ENCODE data around the gene ZMYM4. TPM values are rescaled to one million over a fixed set of nuclear protein-coding genes. Genes with fewer than 3 reads are reported as not detected.

Gene ZMYM4
- polyA plus RNA-seq, 4 donors, result 62.3 to 84.8 (median 70.6) TPM

DNA sequence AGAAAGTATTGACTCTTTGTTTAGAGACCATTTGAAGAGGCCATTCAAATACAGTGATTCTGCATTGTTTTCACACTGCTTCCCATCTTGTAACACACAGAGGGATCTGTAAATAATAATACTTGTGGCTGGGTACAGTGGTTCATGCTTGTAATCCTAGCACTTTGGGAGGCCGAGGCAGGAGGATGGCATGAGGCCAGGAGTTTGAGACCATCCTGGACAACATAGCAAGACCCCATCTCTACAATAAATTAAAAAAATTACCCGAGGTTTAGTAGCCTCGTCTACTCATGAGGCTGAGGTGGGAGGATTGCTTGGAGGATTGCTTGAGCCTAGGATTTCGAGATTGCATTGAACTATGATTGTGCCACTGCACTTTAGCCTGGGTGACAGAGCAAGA, 5.7 kb downstream of the ZMYM4 start:
- no peak for DNase-seq (ENCODE audit: low read depth in 4 of 4, low spot score in 3 of 4)

DNA sequence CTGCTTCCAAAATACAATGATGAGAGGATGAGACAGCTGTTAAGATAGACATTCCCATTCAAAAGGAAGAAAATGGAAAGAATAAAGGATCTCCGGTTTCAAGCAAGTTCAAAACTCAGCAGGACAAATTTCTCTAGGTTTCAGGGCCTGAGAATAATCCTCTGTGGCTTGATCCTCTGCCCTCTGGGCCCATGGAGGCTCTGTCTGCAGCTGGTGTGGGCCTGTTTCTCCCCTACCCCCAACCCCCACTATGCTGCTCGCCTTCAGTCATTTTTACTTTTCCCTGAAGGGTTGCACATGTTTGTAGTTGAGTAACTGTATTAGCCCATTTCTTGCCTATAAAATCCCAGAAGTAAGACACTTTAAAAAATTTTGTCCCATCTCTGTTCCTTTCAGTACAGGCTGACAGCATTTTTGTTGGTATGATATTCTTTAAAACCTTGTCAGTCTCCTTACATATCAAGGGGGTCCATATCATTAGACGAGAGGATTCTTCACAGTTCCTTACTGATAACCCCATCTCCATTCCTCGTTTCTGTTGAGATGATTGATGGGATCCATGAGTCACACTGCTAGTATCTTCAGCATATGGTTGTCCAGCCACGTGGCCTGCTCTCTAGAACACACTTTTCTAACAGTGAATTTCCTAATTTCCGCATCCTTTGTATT, 10.5 kb downstream of the ZMYM4 start:
- no peak for DNase-seq (ENCODE audit: low read depth in 4 of 4, low spot score in 3 of 4)

GRCh38 chr1:35279555-35279904, 11.0 kb downstream of the ZMYM4 start:
- no peak for DNase-seq (ENCODE audit: low read depth in 4 of 4, low spot score in 3 of 4)

GRCh38 chr1:35280006-35280405, 11.5 kb downstream of the ZMYM4 start:
- DNase-seq (ENCODE audit: low read depth in 4 of 4, low spot score in 3 of 4), result no peak

DNA sequence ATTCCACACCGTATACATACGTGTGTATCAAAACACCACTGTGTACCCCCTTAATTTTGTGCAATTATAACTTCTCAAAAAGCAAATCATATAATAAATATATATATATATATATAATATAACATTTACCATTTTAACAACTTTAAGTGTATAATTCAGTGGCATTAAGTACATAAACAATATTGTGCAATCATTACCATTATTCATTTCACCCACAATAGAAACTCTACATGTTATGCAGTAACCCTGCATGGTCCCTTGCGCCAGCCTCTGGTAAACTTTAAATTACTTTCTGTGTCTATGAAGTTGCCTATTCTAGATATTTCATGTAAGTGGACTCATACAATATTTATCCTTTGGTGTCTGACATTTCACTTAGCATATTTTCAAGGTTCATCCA, 13.1 kb downstream of the ZMYM4 start:
- DNase-seq (ENCODE audit: low read depth in 4 of 4, low spot score in 3 of 4), result no peak

GRCh38 chr1:35282172-35282571, 13.7 kb downstream of the ZMYM4 start:
- no peak for DNase-seq (ENCODE audit: low read depth in 4 of 4, low spot score in 3 of 4)

DNA sequence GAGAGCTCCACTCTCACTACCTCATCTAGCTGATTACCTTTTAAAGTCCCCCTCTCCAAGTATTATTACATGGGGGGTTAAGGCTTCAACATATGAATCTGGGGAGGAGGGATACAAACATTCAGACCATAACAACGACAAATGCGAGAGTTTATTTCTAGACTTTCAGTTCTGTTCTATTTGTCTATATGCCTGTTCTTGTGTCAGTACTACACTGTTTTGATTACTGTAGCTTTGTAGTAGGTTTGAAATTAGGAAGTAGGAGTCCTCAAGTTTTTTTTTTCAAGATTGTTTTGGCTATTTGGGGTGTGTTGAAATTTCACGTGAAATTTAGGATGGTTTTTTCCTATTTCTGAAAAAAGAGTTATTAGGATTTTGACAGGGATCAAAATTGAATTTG, 16.3 kb downstream of the ZMYM4 start:
- no peak for DNase-seq (ENCODE audit: low read depth in 4 of 4, low spot score in 3 of 4)

DNA sequence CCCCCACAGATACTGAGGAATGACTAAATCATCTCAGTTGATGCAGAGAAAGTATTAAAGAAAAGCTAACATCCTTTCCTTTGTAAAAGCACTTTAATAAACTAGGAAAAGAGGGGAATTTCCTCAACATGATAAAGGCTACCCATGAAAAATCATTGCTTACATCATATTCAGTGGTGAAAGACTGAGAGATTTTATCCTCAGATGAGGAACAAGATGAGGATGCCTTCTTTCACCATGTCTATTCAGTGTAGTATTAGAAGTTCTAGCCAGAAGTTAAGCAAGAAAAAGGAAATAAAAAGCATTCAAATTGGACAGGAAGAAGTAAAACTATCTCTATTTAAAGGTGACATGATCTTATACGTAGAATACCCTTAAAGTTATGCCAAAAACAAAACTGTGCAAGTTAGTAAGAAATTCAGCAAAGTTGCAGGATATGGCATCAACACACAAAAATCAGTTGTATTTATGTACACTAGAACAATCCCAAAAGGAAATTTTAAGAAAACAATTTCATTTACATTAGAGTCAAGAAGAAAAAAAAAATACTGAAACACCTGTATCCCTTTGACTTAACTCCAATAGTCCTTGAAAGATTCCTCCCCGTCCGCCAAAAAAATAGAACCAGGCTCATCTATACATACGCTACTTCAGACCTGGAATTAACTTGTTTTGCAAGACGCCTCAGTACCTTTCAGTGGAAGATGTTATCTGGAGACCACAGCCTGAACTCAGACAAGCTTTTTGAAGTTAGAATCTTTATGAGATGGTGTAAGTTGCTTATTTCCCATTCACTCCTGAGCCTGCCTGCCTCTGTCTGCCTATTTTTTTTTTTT, 17.5 kb downstream of the ZMYM4 start:
- no peak for DNase-seq (ENCODE audit: low read depth in 4 of 4, low spot score in 3 of 4)

- no peak for DNase-seq (ENCODE audit: low read depth in 4 of 4, low spot score in 3 of 4)
These were observed 19.5 kb downstream of the ZMYM4 start for GRCh38 chr1:35287807-35288640.

GRCh38 chr1:35288761-35289160, 20.3 kb downstream of the ZMYM4 start:
- no peak for DNase-seq (ENCODE audit: low read depth in 4 of 4, low spot score in 3 of 4)

DNA sequence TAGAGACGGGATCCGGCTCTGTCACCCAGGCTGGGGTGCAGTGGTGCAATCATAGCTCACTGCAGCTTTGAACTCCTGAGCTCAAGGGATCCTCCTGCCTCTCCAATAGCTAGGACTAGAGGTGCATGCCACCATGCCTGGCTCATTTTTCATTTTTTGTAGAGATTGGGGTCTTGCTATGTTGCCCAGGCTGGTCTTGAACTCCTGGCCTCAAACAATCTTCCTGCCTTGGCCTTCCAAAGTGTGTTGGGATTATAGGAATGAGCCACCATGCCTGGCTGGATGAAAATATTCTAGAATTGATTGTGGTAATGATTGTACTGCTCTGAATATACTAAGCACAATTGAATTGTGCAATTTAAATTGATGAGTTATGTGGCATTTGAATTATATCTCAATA, 21.9 kb downstream of the ZMYM4 start:
- DNase-seq (ENCODE audit: low read depth in 4 of 4, low spot score in 3 of 4), result no peak

GRCh38 chr1:35294809-35295208, 26.3 kb downstream of the ZMYM4 start:
- no peak for DNase-seq (ENCODE audit: low read depth in 4 of 4, low spot score in 3 of 4)

DNA sequence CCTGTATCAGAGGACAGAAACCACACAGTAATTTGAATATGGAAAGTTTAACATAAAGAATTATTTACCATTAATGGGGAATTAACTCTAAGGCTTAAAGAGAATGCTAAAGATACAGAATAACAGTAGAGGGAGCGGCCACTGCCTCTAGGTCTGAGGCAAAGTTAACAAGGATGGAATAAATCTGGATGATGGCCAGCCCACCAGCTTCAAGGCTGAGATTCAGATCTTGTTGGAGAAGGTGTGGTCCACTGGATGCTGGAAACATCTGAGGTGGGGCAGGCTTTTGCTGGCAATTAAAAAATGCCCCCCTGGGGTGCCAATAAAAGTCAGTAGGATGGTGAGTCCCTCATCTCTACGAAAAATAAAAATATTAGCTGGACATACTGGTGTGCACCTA, 29.4 kb downstream of the ZMYM4 start:
- no peak for DNase-seq (ENCODE audit: low read depth in 4 of 4, low spot score in 3 of 4)

- peak; percentile 10 to 45 (median 28) for DNase-seq (ENCODE audit: low read depth in 4 of 4, low spot score in 3 of 4)
These were observed 30.0 kb downstream of the ZMYM4 start for GRCh38 chr1:35298464-35298863.

GRCh38 chr1:35300376-35300775, 31.9 kb downstream of the ZMYM4 start:
- DNase-seq (ENCODE audit: low read depth in 4 of 4, low spot score in 3 of 4), result no peak

- DNase-seq (ENCODE audit: low read depth in 4 of 4, low spot score in 3 of 4), result no peak
These were observed 33.3 kb downstream of the ZMYM4 start for GRCh38 chr1:35301674-35302392.

GRCh38 chr1:35305383-35305782, 36.9 kb downstream of the ZMYM4 start:
- DNase-seq (ENCODE audit: low read depth in 4 of 4, low spot score in 3 of 4), result no peak

GRCh38 chr1:35315649-35316048, 47.1 kb downstream of the ZMYM4 start:
- DNase-seq (ENCODE audit: low read depth in 4 of 4, low spot score in 3 of 4), result no peak

DNA sequence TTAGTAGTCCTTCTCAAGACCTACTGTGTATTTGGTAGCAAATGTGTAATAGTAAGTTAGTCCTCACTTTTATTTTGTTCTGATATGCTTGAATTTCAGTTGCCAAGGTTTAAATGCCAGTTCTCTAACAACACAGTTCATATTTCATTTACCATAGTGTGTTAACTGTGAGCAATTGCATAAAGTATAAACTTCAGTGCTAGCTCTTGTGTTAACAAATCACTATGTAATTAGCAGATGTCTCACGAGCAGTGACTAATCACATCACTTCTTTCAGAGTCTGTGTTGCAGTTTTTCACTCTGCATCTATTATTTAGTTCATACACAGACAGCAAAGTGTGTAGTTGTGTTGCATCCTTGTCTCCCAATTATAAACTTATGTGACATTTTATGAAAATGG, 47.8 kb downstream of the ZMYM4 start:
- no peak for DNase-seq (ENCODE audit: low read depth in 4 of 4, low spot score in 3 of 4)

- no peak for DNase-seq (ENCODE audit: low read depth in 4 of 4, low spot score in 3 of 4)
These were observed 51.6 kb downstream of the ZMYM4 start for GRCh38 chr1:35319988-35320713.

All from left renal pelvis (tissue), 4 donors.